K562 (cell line): ENCODE results near the gene SPTBN4. TPM values are rescaled to one million over a fixed set of nuclear protein-coding genes. Genes with fewer than 3 reads are reported as not detected.

Source experiments
- FOXK2 ChIP-seq, 2 experiments: fragments of 450-650 bp; IDR thresholded peaks in 1 of 2; conservative IDR thresholded peaks in 1 of 2; 2 replicates each; pipeline ENCODE4 v1.6.1; 2016; ENCODE audit warnings: low read depth in 2 of 2, mild to moderate bottlenecking in 1 of 2
- NKRF ChIP-seq: fragments of 450-650 bp; IDR thresholded peaks from 2 replicates; pipeline ENCODE4 v1.6.1; 2016; ENCODE audit warnings: borderline replicate concordance
- polyA plus RNA-seq, 8 experiments: library from polyadenylated mRNA; depleted of rRNA in 4 of 8; stranded (reverse) in 5 of 8; unstranded in 3 of 8; fragments of >200 nt; fragmentation: Nextera tagmentation in 2 of 8; fragmentation: Illumina TruSeq in 1 of 8; extraction: Ambion mirVana in 2 of 8; extraction: Trizol in 1 of 8; gene quantifications; 2 replicates each; pipeline versions ENCODE4 v1.2.1 to v1.2.3, GENCODE V29; 2011 to 2014; ENCODE audit warnings: inconsistent platforms in 1 of 8, missing spikeins in 1 of 8
- total RNA-seq, 7 experiments: library from RNA; depleted of rRNA in 6 of 7; stranded (reverse); fragments of >200 nt in 6 of 7; fragmentation: Illumina TruSeq in 2 of 7; extraction: Trizol in 2 of 7; gene quantifications; 2 replicates each; pipeline versions ENCODE4 v1.2.1 to v1.2.3, GENCODE V29; 2011 to 2021; ENCODE audit warnings: low replicate concordance in 1 of 7
- TF ChIP-seq, protein P1 (sequence below): sonication (generic); formaldehyde crosslinking; IDR thresholded peaks from 2 replicates; pipeline ENCODE4 v1.8.0; 2022; ENCODE audit warnings: mild to moderate bottlenecking, missing genetic modification reagents, borderline replicate concordance

SPTBN4 gene
- total and polyA plus RNA-seq, 9 of the 15 experiments (the other 6 are each of a cell fraction or from before 2014, with no cell fraction given): 0.01 to 1.5 (median 0.86) TPM

DNA sequence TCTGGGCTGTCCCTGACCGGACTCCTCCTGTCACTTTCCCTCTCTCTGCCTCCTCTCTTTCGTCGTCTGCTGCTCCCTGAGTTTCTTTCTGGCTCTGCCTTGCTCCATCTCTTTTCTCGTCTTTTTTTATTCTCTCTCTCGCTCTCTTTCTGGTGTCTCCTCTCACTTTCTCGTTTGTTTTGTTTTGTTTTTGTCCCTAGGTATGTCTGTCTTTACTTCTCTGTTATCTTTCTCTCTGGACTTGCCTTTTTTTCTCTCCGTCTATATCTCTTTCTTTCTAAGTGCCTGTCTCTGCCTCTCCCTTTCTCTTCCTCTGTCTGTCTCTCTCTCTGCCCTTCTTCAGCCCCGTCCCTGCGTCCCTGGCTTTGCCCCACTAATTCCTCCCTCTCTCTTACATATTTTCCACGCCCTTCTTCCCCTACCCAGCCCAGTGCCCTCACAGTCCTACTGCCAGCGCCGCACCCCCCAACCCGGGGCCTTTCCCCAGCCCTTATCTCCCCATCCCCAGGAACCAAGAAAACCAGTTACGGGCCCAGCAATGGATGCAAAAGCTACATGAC lies 61.8 kb downstream of the SPTBN4 start (continued):
- 0 out of 2 replicates have a peak, but pooled peaks have one; percentile 17 for TF ChIP-seq NKRF
- TF ChIP-seq, protein P1, sequence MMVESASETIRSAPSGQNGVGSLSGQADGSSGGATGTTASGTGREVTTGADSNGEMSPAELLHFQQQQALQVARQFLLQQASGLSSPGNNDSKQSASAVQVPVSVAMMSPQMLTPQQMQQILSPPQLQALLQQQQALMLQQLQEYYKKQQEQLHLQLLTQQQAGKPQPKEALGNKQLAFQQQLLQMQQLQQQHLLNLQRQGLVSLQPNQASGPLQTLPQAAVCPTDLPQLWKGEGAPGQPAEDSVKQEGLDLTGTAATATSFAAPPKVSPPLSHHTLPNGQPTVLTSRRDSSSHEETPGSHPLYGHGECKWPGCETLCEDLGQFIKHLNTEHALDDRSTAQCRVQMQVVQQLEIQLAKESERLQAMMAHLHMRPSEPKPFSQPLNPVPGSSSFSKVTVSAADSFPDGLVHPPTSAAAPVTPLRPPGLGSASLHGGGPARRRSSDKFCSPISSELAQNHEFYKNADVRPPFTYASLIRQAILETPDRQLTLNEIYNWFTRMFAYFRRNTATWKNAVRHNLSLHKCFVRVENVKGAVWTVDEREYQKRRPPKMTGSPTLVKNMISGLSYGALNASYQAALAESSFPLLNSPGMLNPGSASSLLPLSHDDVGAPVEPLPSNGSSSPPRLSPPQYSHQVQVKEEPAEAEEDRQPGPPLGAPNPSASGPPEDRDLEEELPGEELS (CRISPR knock-in tag): no peak
- TF ChIP-seq FOXK2 (conservative IDR thresholded peaks at IDR 0.05 in 1 of 2, IDR thresholded peaks at IDR 0.05 in 1 of 2; ENCODE audit: low read depth in 2 of 2): 0 out of 4 replicates have a peak, but pooled peaks of 1 of the 2 experiments have one; percentile 21
- TF ChIP-seq, all 486 proteins: peak for 11
